H1 (cell line): Measurements from ENCODE around the gene DPH1. TPM values are rescaled to one million over a fixed set of nuclear protein-coding genes. Genes with fewer than 3 reads are reported as not detected.

Experiments used
- CTCF ChIA-PET: fragments of 300-600 bp; sonication (Branson Sonifier 250); formaldehyde crosslinking; loops from one replicate; lab custom pipeline; 2021; ENCODE audit not compliant: partially characterized antibody; lab: Charles Lee
- POLR2A ChIA-PET: fragments of 300-600 bp; sonication (Branson Sonifier 250); formaldehyde crosslinking; loops from one replicate; lab custom pipeline; 2021; ENCODE audit warnings: inconsistent platforms; ENCODE audit not compliant: partially characterized antibody; lab: Charles Lee
- DNase-seq, 2 experiments: peaks; one replicate each; pipeline versions ENCODE4 v3.0.0 to v3.0.0-alpha.2; 2010 to 2022; ENCODE audit warnings: low spot score in 2 of 2, low read depth in 1 of 2, mixed read lengths in 1 of 2
- FAIRE-seq: peaks from 2 replicates; lab custom pipeline; 2011; peaks lifted over from hg19 to GRCh38; lab: Jason Lieb, UNC
- H2AFZ ChIP-seq: 2 replicates; pipeline ENCODE4 v1.8.1; 2012; ENCODE audit warnings: low read length, inconsistent platforms
- H2AK5ac ChIP-seq: 2 replicates; pipeline ENCODE4 v1.6.1; 2013; ENCODE audit warnings: low read depth, low read length
- H2BK120ac ChIP-seq: replicated peaks from 2 replicates; pipeline ENCODE3; 2013; ENCODE audit warnings: low read depth, low read length, inconsistent platforms
- H2BK12ac ChIP-seq: 2 replicates; pipeline ENCODE4 v1.6.1; 2013; ENCODE audit warnings: low read depth, low read length
- H2BK15ac ChIP-seq: 2 replicates; pipeline ENCODE4 v1.6.1; 2013; ENCODE audit warnings: low read length
- H2BK20ac ChIP-seq: 2 replicates; pipeline ENCODE4 v1.6.1; 2013; ENCODE audit warnings: low read length
- H2BK5ac ChIP-seq: 2 replicates; pipeline ENCODE4 v1.6.1; 2013; ENCODE audit warnings: low read depth, low read length
- H3K14ac ChIP-seq: 2 replicates; pipeline ENCODE4 v1.6.1; 2013; ENCODE audit warnings: inconsistent platforms; ENCODE audit not compliant: insufficient read length
- H3K18ac ChIP-seq: 2 replicates; pipeline ENCODE4 v1.6.1; 2013; ENCODE audit warnings: low read length; ENCODE audit errors: extremely low read depth
- H3K23ac ChIP-seq: 2 replicates; pipeline ENCODE4 v1.6.1; 2013; ENCODE audit warnings: inconsistent platforms; ENCODE audit not compliant: insufficient read length
- H3K23me2 ChIP-seq: 2 replicates; pipeline ENCODE4 v1.6.1; 2013; ENCODE audit warnings: low read depth, low read length
- H3K27ac ChIP-seq: 2 replicates; pipeline ENCODE4 v1.6.1; 2011; ENCODE audit warnings: low read depth, low read length, inconsistent platforms
- H3K27me3 ChIP-seq, 4 experiments: replicated peaks in 1 of 4; 1 replicate in 1 of 4; 2 replicates in 3 of 4; pipeline versions ENCODE4 v1.6.1 to v1.8.1; 2011 to 2013; ENCODE audit warnings: low read length in 3 of 4, mild to moderate bottlenecking in 3 of 4, inconsistent platforms in 2 of 4, mixed read lengths in 2 of 4, moderate library complexity in 1 of 4; ENCODE audit not compliant: control insufficient read depth in 3 of 4, insufficient read depth in 3 of 4; ENCODE audit errors: extremely low read depth in 1 of 4
- H3K36me3 ChIP-seq, 4 experiments: 2 replicates each; pipeline versions ENCODE4 v1.6.1 to v1.8.1; 2011 to 2013; ENCODE audit warnings: mild to moderate bottlenecking in 4 of 4, low read length in 3 of 4, moderate library complexity in 2 of 4, control low read depth in 1 of 4, inconsistent platforms in 1 of 4; ENCODE audit not compliant: insufficient read depth in 4 of 4, control insufficient read depth in 2 of 4
- H3K4ac ChIP-seq: replicated peaks from 2 replicates; pipeline ENCODE3; 2013; ENCODE audit warnings: low read length, low read depth, mixed read lengths, inconsistent platforms; ENCODE audit not compliant: insufficient read length
- H3K4me1 ChIP-seq, 4 experiments: replicated peaks in 1 of 4; 1 replicate in 1 of 4; 2 replicates in 3 of 4; pipeline versions ENCODE4 v1.6.1 to v1.8.1; 2011 to 2013; ENCODE audit warnings: low read length in 3 of 4, inconsistent platforms in 2 of 4, mixed read lengths in 1 of 4; ENCODE audit not compliant: insufficient read depth in 4 of 4, control insufficient read depth in 3 of 4
- H3K4me2 ChIP-seq, 2 experiments: 2 replicates each; pipeline versions ENCODE4 v1.6.1 to v1.8.1; 2011 to 2013; ENCODE audit warnings: low read depth in 2 of 2, low read length in 2 of 2, control low read depth in 1 of 2, inconsistent platforms in 1 of 2, mild to moderate bottlenecking in 1 of 2; ENCODE audit not compliant: insufficient read depth in 1 of 2
- H3K4me3 ChIP-seq, 4 experiments: fragments of 200-600, 300-600 bp in 1 of 4; sonication (generic), shearing (Covaris generic), sonication (Bioruptor Twin) in 1 of 4; 2 replicates each; pipeline versions ENCODE4 v1.5.1 to v1.8.1; 2011 to 2016; ENCODE audit warnings: low read length in 4 of 4, low read depth in 3 of 4, control low read depth in 2 of 4, inconsistent platforms in 2 of 4, mild to moderate bottlenecking in 2 of 4, mixed read lengths in 1 of 4, moderate library complexity in 1 of 4; ENCODE audit not compliant: insufficient read depth in 2 of 4; ENCODE audit errors: extremely low read depth in 1 of 4
- H3K56ac ChIP-seq: replicated peaks from 2 replicates; pipeline ENCODE3; 2013; ENCODE audit warnings: low read depth, mild to moderate bottlenecking, mixed read lengths, low read length, inconsistent platforms; ENCODE audit not compliant: insufficient read length
- H3K79me1 ChIP-seq: 2 replicates; pipeline ENCODE4 v1.6.1; 2013; ENCODE audit warnings: low read depth, low read length, control low read depth
- H3K79me2 ChIP-seq, 2 experiments: 2 replicates each; pipeline versions ENCODE4 v1.6.1 to v1.8.1; 2012 to 2013; ENCODE audit warnings: low read length in 2 of 2, mild to moderate bottlenecking in 2 of 2, inconsistent platforms in 1 of 2; ENCODE audit not compliant: insufficient read depth in 2 of 2, control insufficient read depth in 1 of 2
- H3K9ac ChIP-seq, 4 experiments: replicated peaks in 1 of 4; 1 replicate in 1 of 4; 2 replicates in 3 of 4; pipeline versions ENCODE4 v1.6.1 to v1.8.1; 2011 to 2013; ENCODE audit warnings: low read depth in 3 of 4, low read length in 3 of 4, control low read depth in 2 of 4, mild to moderate bottlenecking in 2 of 4, moderate library complexity in 2 of 4, inconsistent platforms in 1 of 4; ENCODE audit errors: extremely low read depth in 1 of 4
- H3K9me3 ChIP-seq, 2 experiments: 2 replicates each; pipeline versions ENCODE4 v1.6.1 to v1.8.1; 2012 to 2013; ENCODE audit warnings: mild to moderate bottlenecking in 2 of 2, moderate library complexity in 2 of 2, control low read depth in 1 of 2, inconsistent platforms in 1 of 2, low read depth in 1 of 2, low read length in 1 of 2, mixed read lengths in 1 of 2; ENCODE audit not compliant: insufficient read depth in 2 of 2
- H4K20me1 ChIP-seq, 2 experiments: replicated peaks in 1 of 2; 2 replicates each; pipeline versions ENCODE3 to v1.8.1; 2011 to 2013; ENCODE audit warnings: inconsistent platforms in 2 of 2, low read length in 2 of 2, mild to moderate bottlenecking in 1 of 2; ENCODE audit not compliant: insufficient read depth in 2 of 2, control insufficient read depth in 1 of 2
- H4K5ac ChIP-seq: 2 replicates; pipeline ENCODE4 v1.6.1; 2013; ENCODE audit warnings: low read length, low read depth, mixed read lengths, inconsistent platforms; ENCODE audit not compliant: insufficient read length
- H4K8ac ChIP-seq: 2 replicates; pipeline ENCODE4 v1.8.0; 2013; ENCODE audit warnings: mild to moderate bottlenecking, moderate library complexity, low read length, inconsistent platforms; ENCODE audit not compliant: insufficient read depth; ENCODE audit errors: extremely low read depth
- H4K91ac ChIP-seq: replicated peaks from 2 replicates; pipeline ENCODE3; 2013; ENCODE audit warnings: low read length, mixed read lengths, inconsistent platforms; ENCODE audit not compliant: insufficient read length
- BCL11A ChIP-seq, 2 experiments: IDR thresholded peaks; one replicate each; pipeline ENCODE4 v1.6.1; 2011; ENCODE audit warnings: low read depth in 2 of 2, low read length in 2 of 2, mild to moderate bottlenecking in 2 of 2
- EZH2 ChIP-seq: fragments of 200-600 bp; sonication (generic); IDR thresholded peaks from 2 replicates; pipeline ENCODE4 v1.7.1; 2012; ENCODE audit warnings: low read depth, mild to moderate bottlenecking, moderate library complexity, low read length, inconsistent platforms; ENCODE audit not compliant: severe bottlenecking
- KDM5A ChIP-seq: fragments of 200-600 bp; IDR thresholded peaks from 2 replicates; pipeline ENCODE4 v1.7.1; 2012; ENCODE audit warnings: mild to moderate bottlenecking, low read length, inconsistent platforms, mixed read lengths
- MAFK ChIP-seq: IDR thresholded peaks from 2 replicates; pipeline ENCODE4 v1.6.1; 2012; ENCODE audit warnings: low read depth, mild to moderate bottlenecking, improper control_type of control experiment, low read length
- SP4 ChIP-seq: IDR thresholded peaks from 2 replicates; pipeline ENCODE4 v1.6.1; 2012; ENCODE audit warnings: low read length, inconsistent platforms
- WGBS, 2 experiments: shearing (Covaris generic) in 1 of 2; methylation state at CpG; one replicate each; pipeline versions ENCODE4 v1.1.6 to v1.1.7; 2013 to 2015; ENCODE audit warnings: low lambda C conversion rate in 2 of 2, mixed read lengths in 2 of 2, inconsistent platforms in 1 of 2, low coverage in 1 of 2, missing lambda C conversion rate in 1 of 2; ENCODE audit not compliant: insufficient replicate concordance in 2 of 2, insufficient coverage in 1 of 2, insufficient read length in 1 of 2; ENCODE audit errors: extremely low coverage in 1 of 2, missing lambda C conversion rate in 1 of 2; 5-methylcytosine and 5-hydroxymethylcytosine counted together
- polyA plus RNA-seq, 7 experiments: library from polyadenylated mRNA; depleted of rRNA in 3 of 7; stranded (reverse) in 5 of 7; unstranded in 2 of 7; fragments of >200 nt in 5 of 7; fragments of 200-250 nt in 2 of 7; gene quantifications; 1 replicate in 5 of 7; 2 replicates in 1 of 7; 4 replicates in 1 of 7; pipeline versions ENCODE4 v1.2.1 to v1.2.3, GENCODE V29; 2011 to 2013; ENCODE audit warnings: missing spikeins in 2 of 7, mixed read lengths in 2 of 7
- total RNA-seq: library from RNA; stranded (reverse); fragmentation: NEBNext Ultra II Directional; extraction: Animal tissue kit (Norgen Biotek cat#: 25700); gene quantifications from 2 replicates; pipeline ENCODE4 v1.2.1, GENCODE V29; 2021

The DPH1 gene
- total and polyA plus RNA-seq, 2 of the 8 experiments (the other 6 are each of a cell fraction or from before 2014, with no cell fraction given), result 24.9 to 30.0 TPM

- H3K9me3 ChIP-seq, result peaks cover 0 to 7% of the 10 kb centered on the region in 2 experiments; a peak in 1 of 4 replicates
- no peak overlapping the region for H2BK12ac ChIP-seq
- H3K14ac ChIP-seq, result no peak overlapping the region
- H4K91ac ChIP-seq, result no peak overlapping the region
- no peaks in the 10 kb centered on the region for H3K79me1 ChIP-seq
- WGBS, 2 experiments, result 93% methylated on average over 6 of the region's 6 CpGs; no CpG with 5 or more reads in 1 of the 2 experiments
- no peak overlapping the region for H3K9ac ChIP-seq
- H2BK120ac ChIP-seq, result no peak overlapping the region
- H4K8ac ChIP-seq, result no peak overlapping the region
- H2BK20ac ChIP-seq, result no peak overlapping the region
- H2BK5ac ChIP-seq, result no peak overlapping the region
- no peak overlapping the region for H3K4ac ChIP-seq
- H3K36me3 ChIP-seq, result peaks cover 0 to 14% (median 0%) of the 10 kb centered on the region in 4 experiments; a peak in 1 of 8 replicates
- DNase-seq (no peak), FAIRE-seq (no peak)
- H3K23ac ChIP-seq, result no peak overlapping the region
- H3K4me3 ChIP-seq, result no peak overlapping the region
- peaks cover 13 to 17% of the 10 kb centered on the region in 2 experiments for H4K20me1 ChIP-seq
- H3K4me1 ChIP-seq, result peaks cover 0 to 29% (median 14%) of the 10 kb centered on the region in 4 experiments; a peak in 6 of 7 replicates
- no peak overlapping the region for H2AFZ ChIP-seq
- H3K56ac ChIP-seq, result no peak overlapping the region
- H3K4me2 ChIP-seq, result no peak overlapping the region
- POLR2A ChIA-PET, result interaction anchor here (0.6 to 1.1 kb wide), 2 partner anchors 12 to 267 kb away, joined by 3 to 4 read pairs; no protein-coding TSS in a partner anchor
- H2AK5ac ChIP-seq, result no peak overlapping the region
- H3K27ac ChIP-seq, result no peak overlapping the region
- no peak overlapping the region for H2BK15ac ChIP-seq
- TF ChIP-seq BCL11A (IDR thresholded peaks at IDR 0.05; ENCODE audit: low read depth in 2 of 2, low read length in 2 of 2), result no peak
- peak; percentile 4 for TF ChIP-seq EZH2
- TF ChIP-seq SP4, result no peak
- TF ChIP-seq MAFK, result no peak
- no peak for TF ChIP-seq KDM5A
- peaks cover 36 to 59% (median 53%) of the 10 kb centered on the region in 4 experiments for H3K27me3 ChIP-seq
- H4K5ac ChIP-seq, result no peak overlapping the region
- CTCF ChIA-PET, result interaction anchor here (0.5 to 9.3 kb wide), 12 partner anchors 12 to 205 kb away, joined by 3 to 122 read pairs (median 4); no protein-coding TSS in a partner anchor
- peaks cover 2% of the 10 kb centered on the region; the same call in 1 of the 2 replicates for H3K23me2 ChIP-seq
- no peaks in the 10 kb centered on the region for H3K79me2 ChIP-seq
- H3K18ac ChIP-seq, result no peak overlapping the region
Observed at GRCh38 chr17:2060385-2060658, 30.4 kb downstream of the DPH1 start.
